GM13976 (cell line): Measurements from ENCODE around the gene PASK.

Experiments
- DNase-seq: peaks from one replicate; pipeline ENCODE4 v3.0.0; 2012; ENCODE audit warnings: low spot score
- CTCF ChIP-seq: IDR thresholded peaks from 2 replicates; pipeline ENCODE4 v1.5.1; 2012; ENCODE audit warnings: borderline replicate concordance, mild to moderate bottlenecking; ENCODE audit not compliant: insufficient read depth; ENCODE audit errors: extremely low read depth, missing control alignments, control extremely low read depth
- in situ Hi-C: fragments of 300-500 bp; cut with MboI; formaldehyde crosslinking; loops from one replicate; pipeline ENCODE4 v1.12.0; 2022; ENCODE audit warnings: low sequenced_read_pairs, mixed read lengths, inconsistent platforms; ENCODE audit not compliant: unreplicated experiment

PASK gene

GRCh38 chr2:241182126-241182525, 32.9 kb upstream of the PASK start:
- in situ Hi-C loops = no loop called here
- no peak for DNase-seq
- TF ChIP-seq CTCF = no peak

GRCh38 chr2:241180495-241180894, 31.2 kb upstream of the PASK start:
- in situ Hi-C loops = no loop called here
- TF ChIP-seq CTCF = no peak
- DNase-seq = no peak

GRCh38 chr2:241179899-241180298, 30.6 kb upstream of the PASK start:
- in situ Hi-C loops = no loop called here
- TF ChIP-seq CTCF = no peak
- DNase-seq = peak; percentile 75

GRCh38 chr2:241178961-241179360, 29.7 kb upstream of the PASK start:
- no peak for TF ChIP-seq CTCF
- no peak for DNase-seq
- in situ Hi-C loops = no loop called here

GRCh38 chr2:241177526-241178334, 28.5 kb upstream of the PASK start:
- no peak for TF ChIP-seq CTCF
- in situ Hi-C loops = no loop called here
- no peak for DNase-seq

GRCh38 chr2:241173557-241173956, 24.3 kb upstream of the PASK start:
- no peak for DNase-seq
- in situ Hi-C loops = no loop called here
- no peak for TF ChIP-seq CTCF
